GM19035 (cell line): ENCODE data around the gene TUBE1.
"Not testable (repeated sequence)": the region's sequence is repeated elsewhere in the genome, so short reads cannot be mapped to it uniquely, and the experiment has no call there.

ENCODE experiments used
- ATAC-seq: cut with Tn5 transposase; IDR thresholded peaks from one replicate; pipeline ENCODE4 v1.9.1; 2021; ENCODE audit not compliant: unreplicated experiment

Gene TUBE1, protein sequence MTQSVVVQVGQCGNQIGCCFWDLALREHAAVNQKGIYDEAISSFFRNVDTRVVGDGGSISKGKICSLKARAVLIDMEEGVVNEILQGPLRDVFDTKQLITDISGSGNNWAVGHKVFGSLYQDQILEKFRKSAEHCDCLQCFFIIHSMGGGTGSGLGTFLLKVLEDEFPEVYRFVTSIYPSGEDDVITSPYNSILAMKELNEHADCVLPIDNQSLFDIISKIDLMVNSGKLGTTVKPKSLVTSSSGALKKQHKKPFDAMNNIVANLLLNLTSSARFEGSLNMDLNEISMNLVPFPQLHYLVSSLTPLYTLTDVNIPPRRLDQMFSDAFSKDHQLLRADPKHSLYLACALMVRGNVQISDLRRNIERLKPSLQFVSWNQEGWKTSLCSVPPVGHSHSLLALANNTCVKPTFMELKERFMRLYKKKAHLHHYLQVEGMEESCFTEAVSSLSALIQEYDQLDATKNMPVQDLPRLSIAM

GRCh38 chr6:112087136-112087911 lies at the start of gene TUBE1, which contains the start of gene FAM229B:
Gene TUBE1, minus strand, starts transcription at chr6:112087482. Its CDS starts 48 bp downstream, at chr6:112087434.
Gene FAM229B, plus strand, starts transcription at chr6:112087591. Its CDS starts 11,693 bp downstream, at chr6:112099284.
- ATAC-seq = peak; percentile 98

DNA sequence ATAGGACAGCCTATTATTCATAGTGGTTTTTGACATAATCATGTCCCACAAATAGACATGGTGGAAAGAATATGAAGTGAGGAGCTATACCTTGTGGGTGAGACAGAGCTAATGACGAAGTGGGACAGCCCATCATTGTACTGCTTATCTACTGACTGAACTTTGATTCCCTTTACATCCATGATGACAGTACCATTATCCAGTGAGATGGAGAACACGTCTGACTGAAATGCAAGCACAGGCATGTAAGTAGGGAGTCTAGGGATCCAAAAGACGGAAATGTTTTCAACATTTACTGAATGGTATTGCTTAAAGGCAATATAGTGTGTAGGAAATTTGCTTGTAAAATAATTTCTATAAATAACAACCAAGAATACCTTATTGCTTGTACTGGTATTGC lies 43.6 kb upstream of the TUBE1 start:
- no peak for ATAC-seq

DNA sequence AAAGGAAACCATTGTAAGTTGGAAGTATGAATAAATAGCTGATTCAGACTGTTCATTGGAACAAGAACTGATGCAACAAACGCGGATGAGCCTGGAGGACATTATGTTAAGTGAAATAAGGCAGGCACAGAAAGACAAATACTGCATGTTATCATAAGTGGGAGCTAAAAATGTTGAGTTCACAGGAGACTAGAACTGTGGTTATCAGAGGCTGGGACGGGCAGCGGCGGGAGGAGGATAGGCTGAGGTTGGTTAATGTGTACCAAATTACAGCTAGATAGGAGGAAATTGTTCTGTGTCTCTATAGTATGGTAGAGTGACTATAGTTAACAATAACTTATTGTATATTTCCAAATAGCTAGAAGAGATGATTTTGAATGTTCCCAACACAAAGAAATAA lies 40.9 kb upstream of the TUBE1 start:
- ATAC-seq = no peak

- ATAC-seq = no peak
These were observed 36.7 kb upstream of the TUBE1 start for GRCh38 chr6:112123982-112124381.

- no peak for ATAC-seq
These were observed 35.5 kb upstream of the TUBE1 start for GRCh38 chr6:112122756-112123155.

- no peak for ATAC-seq
These were observed 30.8 kb upstream of the TUBE1 start for GRCh38 chr6:112118034-112118433.

- no peak for ATAC-seq
These were observed 30.3 kb upstream of the TUBE1 start for GRCh38 chr6:112117554-112117953.

DNA sequence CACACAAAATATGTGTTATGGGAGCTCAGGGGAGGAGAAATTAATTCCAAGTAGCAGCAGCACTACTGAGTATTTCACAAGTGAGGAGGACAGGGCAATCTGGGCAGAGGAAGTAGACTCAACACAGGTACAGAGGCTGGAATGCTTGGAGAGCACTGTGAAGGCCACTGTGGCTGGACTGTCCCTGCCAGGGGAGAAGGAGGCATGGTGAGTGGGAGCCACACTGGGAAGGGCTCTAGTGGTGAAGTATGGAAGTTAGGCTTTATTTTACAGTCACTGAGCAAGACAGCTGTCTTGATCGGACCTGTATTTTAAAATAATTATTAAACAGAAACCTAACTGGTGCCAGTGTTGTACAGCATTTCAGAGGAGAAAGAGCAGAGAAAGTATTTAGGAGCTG lies 28.9 kb upstream of the TUBE1 start:
- no peak for ATAC-seq

GRCh38 chr6:112114577-112115223 lies 27.4 kb upstream of the TUBE1 start:
- ATAC-seq = no peak

DNA sequence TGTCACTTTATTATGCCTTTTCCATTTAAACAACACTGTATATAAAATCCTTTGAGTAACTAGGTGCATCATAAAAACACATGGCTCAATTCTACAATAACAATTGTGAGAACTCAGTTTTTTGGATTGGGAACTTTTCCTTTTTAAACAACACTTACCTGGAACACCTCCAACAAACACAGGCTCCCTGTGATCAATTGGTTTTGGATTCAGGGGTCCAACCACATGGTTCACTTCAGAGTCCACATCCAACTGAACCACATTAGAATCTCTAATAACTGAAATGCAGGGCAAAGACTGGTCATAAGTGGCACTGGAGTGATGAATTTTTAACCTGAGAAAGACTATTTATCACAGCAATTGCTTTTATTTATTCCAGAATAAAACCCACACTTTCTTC lies 26.6 kb upstream of the TUBE1 start:
- no peak for ATAC-seq

GRCh38 chr6:112113431-112113830 lies 26.1 kb upstream of the TUBE1 start:
- ATAC-seq = no peak

GRCh38 chr6:112109262-112109661 lies 22.0 kb upstream of the TUBE1 start:
- ATAC-seq = no peak

DNA sequence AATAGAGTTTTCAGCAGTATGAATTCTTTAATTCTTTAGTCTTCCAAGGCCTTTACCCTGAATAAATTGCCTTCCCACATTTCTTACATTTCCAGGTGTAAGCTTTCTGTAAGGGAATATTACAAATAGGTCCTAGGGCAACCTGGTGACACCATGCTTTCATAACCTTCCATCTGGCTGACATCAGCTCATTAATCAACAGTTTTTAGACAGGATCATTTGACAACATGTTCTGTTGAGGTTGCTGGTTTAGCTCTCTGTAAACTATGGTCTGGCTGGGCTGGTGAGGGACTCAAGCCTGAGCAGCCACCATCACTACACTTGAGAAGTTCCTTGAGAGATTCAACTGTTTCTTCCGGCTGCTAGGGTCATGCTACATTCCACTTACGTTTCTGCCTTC lies 19.3 kb upstream of the TUBE1 start:
- ATAC-seq = no peak

DNA sequence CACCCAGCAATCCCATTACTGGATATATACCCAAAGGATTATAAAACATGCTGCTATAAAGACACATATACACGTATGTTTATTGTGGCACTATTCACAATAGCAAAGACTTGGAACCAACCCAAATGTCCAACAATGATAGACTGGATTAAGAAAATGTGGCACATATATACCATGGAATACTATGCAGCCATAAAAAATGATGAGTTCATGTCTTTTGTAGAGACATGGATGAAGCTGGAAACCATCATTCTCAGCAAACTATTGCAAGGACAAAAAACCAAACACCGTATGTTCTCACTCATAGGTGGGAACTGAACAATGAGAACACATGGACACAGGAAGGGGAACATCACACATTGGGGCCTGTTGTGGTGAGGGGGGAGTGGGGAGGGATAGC lies 18.7 kb upstream of the TUBE1 start:
- ATAC-seq = not testable (repeated sequence)

- no peak for ATAC-seq
These were observed 13.3 kb upstream of the TUBE1 start for GRCh38 chr6:112100561-112100960.

DNA sequence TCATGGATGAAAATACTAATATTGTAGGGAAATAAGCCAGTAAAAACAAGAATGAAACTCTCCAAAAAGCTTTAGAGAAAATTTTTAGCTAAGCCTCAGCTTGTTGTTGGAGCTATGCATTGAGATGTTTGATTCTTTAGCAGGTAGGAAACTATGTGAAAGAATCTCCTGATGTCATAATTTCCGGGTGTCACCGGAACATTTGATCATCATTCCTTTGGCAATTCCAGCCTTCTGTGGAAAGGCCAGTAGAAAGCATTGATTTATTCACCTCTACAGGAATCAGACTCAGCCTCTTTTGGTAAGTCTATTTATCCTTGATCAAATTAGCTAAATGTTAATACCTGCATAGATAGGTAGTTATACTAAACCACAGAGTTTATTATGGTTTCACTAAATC lies 9.6 kb upstream of the TUBE1 start:
- no peak for ATAC-seq

- ATAC-seq = no peak
These were observed 634 bp upstream of the TUBE1 start for GRCh38 chr6:112087916-112088315.

DNA sequence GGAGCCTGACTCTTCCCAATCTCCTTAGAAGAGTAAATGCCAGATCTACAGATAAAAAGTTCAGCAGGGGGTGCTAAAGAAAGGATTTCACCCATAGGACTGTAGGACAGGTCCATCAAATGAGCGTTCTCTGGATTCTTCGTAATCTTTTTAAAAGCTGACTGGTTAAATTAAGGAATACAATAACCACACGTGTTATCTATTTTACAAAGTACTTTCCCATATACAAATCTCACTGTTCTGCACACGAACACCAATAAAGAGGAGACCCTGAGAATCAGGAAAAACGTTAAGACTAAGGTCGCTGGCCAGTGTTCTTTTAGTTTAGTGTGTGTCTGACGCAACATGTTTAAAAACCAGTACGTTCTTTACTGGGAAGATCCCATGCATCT lies 542 bp downstream of the TUBE1 start:
- ATAC-seq = peak; percentile 37

GRCh38 chr6:112085286-112086065 lies 1.8 kb downstream of the TUBE1 start:
- ATAC-seq = no peak

DNA sequence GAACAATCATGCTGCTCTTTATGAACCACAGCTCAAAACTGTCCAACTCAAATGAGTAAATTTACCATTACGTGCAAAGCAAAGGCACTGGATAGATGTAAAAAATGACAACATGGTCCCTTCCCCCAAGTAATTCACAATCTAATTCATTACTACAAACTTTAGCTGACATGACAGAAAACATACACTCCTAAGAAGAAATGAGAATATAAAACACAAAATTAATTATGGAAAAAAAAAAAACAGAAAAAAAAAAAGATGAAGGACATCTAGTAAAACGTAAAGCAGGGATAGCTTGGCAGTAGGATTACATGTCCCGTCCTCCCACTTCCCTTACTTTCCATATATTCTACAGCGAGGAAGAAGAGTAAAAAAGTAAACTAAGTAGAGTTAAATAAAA lies 5.7 kb downstream of the TUBE1 start:
- no peak for ATAC-seq

DNA sequence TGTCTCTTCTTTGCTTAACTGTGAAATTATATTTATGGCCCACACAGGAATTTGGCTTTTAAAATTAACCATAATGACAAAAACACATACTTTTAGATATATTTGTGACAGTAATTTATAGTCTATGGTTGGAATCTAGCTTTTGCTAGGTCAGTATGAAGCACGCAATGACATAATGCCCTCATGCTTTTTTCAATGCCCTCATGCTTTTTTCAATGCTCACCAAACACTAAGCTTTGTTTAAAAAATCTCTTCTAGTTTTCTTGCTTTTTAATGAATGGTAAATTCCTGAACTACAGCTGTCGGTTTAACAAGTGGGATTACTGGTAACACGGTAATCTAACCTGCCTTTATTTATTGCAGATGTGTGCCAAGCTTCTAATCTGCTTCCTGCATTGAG lies 20.7 kb downstream of the TUBE1 start:
- ATAC-seq = no peak
